Thoracic aorta (tissue), 2 donors: Measurements from ENCODE around the gene WBP2. TPM values are rescaled to one million over a fixed set of nuclear protein-coding genes. Genes with fewer than 3 reads are reported as not detected.

Experiments
- ATAC-seq: fragments of 150-250 bp; one replicate; pipeline ENCODE4 v1.8.0; 2017; ENCODE audit warnings: low read depth; ENCODE audit not compliant: insufficient number of reproducible peaks, low FRiP score
- DNase-seq: peaks from one replicate; pipeline ENCODE4 v3.0.0-alpha.2; 2020; ENCODE audit warnings: low spot score
- H3K27ac ChIP-seq, 2 donors: fragments of 200-600 bp; sonication (generic); 1 replicate in 1 of 2; 2 replicates in 1 of 2; pipeline ENCODE4 v1.5.1; 2016; ENCODE audit warnings: mild to moderate bottlenecking in 2 of 2, moderate library complexity in 2 of 2
- H3K27me3 ChIP-seq: fragments of 200-600 bp; sonication (generic); replicated peaks from 2 replicates; pipeline ENCODE4 v1.6.0; 2016; ENCODE audit warnings: mild to moderate bottlenecking; ENCODE audit not compliant: insufficient read depth
- H3K36me3 ChIP-seq: fragments of 200-600 bp; sonication (generic); one replicate; pipeline ENCODE4 v1.5.1; 2016
- H3K4me1 ChIP-seq, 2 donors: fragments of 200-600 bp; sonication (generic); 1 replicate in 1 of 2; 2 replicates in 1 of 2; pipeline versions ENCODE4 v1.5.1 to v1.6.0; 2016; ENCODE audit warnings: low read depth in 2 of 2, mild to moderate bottlenecking in 1 of 2; ENCODE audit not compliant: control insufficient read depth in 1 of 2
- H3K4me3 ChIP-seq: fragments of 200-600 bp; sonication (generic); 2 replicates; pipeline ENCODE4 v1.5.1; 2016; ENCODE audit warnings: mild to moderate bottlenecking
- H3K9me3 ChIP-seq: fragments of 200-600 bp; sonication (generic); 2 replicates; pipeline ENCODE4 v1.5.1; 2016
- total RNA-seq, 2 donors: library from RNA; depleted of rRNA; stranded (reverse); fragments of >200 nt; gene quantifications; one replicate each; pipeline versions ENCODE4 v1.1.0 to v1.2.3, GENCODE V29; 2016
- TF ChIP-seq, protein P1 (sequence below): fragments of 200-600 bp; sonication (generic); IDR thresholded peaks from one replicate; pipeline ENCODE4 v1.5.1; 2019; ENCODE audit warnings: antibody characterized with exemption

Gene WBP2
- total RNA-seq, 2 donors from 2014 or later = 55.8 to 83.1 TPM

DNA sequence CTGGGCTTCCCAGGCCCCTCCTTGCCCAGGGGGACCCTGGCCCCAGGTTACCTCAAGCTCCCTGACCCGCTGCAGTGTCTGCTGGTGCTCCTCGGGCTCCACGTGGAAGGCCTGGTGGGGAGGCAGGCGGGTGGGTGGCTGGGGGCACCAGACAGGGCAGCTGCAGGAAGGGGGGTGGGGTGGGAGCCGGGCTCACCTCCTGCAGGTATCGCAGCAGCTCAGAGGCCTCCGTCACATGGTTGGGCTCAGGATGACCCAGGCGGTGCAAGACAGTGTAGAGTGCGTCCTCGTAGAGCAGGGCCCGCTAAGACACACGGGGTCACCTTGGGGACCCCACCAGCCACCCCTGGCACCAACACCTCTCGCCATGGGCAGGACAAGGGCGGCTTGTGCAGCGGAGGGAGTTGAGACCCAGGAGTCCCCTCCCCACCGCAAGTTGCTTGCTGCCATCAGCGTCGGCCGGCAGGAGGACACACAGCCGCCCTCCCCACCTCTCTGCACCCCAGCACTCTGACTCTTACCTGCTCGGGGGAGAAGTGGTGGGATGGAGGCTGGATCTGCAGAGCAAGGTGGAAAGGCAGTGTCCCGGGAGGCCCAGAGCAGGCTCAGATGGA lies 12.1 kb downstream of the WBP2 start:
- Histone ChIP-seq H3K4me1 (peaks cover 15 to 27% of the 10 kb centered on the region in 2 donors), H3K4me3 (peak overlapping the region; percentile 62), H3K9me3 (no peaks in the 10 kb centered on the region), H3K27me3 (no peaks in the 10 kb centered on the region), H3K36me3 (peaks cover 26% of the 10 kb centered on the region), H3K27ac (no peak overlapping the region)
- ATAC-seq = no peak
- TF ChIP-seq, protein P1, sequence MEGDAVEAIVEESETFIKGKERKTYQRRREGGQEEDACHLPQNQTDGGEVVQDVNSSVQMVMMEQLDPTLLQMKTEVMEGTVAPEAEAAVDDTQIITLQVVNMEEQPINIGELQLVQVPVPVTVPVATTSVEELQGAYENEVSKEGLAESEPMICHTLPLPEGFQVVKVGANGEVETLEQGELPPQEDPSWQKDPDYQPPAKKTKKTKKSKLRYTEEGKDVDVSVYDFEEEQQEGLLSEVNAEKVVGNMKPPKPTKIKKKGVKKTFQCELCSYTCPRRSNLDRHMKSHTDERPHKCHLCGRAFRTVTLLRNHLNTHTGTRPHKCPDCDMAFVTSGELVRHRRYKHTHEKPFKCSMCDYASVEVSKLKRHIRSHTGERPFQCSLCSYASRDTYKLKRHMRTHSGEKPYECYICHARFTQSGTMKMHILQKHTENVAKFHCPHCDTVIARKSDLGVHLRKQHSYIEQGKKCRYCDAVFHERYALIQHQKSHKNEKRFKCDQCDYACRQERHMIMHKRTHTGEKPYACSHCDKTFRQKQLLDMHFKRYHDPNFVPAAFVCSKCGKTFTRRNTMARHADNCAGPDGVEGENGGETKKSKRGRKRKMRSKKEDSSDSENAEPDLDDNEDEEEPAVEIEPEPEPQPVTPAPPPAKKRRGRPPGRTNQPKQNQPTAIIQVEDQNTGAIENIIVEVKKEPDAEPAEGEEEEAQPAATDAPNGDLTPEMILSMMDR = no peak
- DNase-seq = no peak

DNA sequence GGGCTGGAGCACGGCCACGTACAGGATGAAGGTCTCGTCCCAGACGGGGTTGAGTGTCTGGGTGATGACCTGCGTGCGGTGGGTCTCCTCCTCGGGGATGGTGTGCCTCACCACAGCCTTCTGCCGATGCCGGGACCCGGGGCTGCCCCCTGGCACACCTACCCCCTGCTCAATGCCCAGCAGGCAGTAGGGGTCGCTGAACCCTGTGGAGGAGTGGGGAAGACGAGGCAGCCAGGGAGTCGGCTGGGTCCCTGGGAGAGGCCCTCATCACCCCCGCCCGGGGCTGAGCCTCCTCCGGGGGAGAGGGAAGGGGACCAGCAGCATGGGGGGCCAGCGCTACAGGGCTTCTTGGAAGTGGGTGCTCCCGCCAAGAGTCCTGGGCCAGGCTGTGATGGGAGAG lies 12.7 kb downstream of the WBP2 start:
- H3K9me3 ChIP-seq = no peaks in the 10 kb centered on the region
- peaks cover 15 to 27% of the 10 kb centered on the region in 2 donors for H3K4me1 ChIP-seq
- ATAC-seq (no peak), DNase-seq (no peak)
- H3K27me3 ChIP-seq = no peaks in the 10 kb centered on the region
- TF ChIP-seq, protein P1 = no peak
- H3K27ac ChIP-seq = no peak overlapping the region
- no peak overlapping the region for H3K4me3 ChIP-seq
- peaks cover 20% of the 10 kb centered on the region for H3K36me3 ChIP-seq

DNA sequence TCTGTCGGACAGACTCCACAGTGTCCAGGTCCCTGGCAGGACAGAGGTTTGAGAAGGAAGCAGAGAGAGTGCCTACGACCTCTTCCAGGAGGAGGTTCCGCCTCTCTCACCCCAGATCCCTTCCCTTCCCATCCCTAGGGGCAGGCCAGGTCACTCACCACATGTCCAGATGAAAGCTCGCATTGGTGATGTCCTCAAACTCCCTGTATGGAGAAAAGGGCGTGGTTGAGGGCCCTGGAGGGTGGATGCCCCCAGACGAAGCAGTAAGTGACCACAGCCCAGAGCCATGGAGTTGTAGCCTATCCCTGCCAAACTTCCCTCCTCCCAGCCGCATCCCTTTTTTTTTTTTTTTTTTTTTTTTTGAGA lies 14.4 kb downstream of the WBP2 start:
- TF ChIP-seq, protein P1 = no peak
- no peak for DNase-seq
- Histone ChIP-seq H3K9me3 (no peaks in the 10 kb centered on the region), H3K27me3 (no peaks in the 10 kb centered on the region), H3K36me3 (peaks cover 4% of the 10 kb centered on the region), H3K27ac (no peak overlapping the region), H3K4me1 (peaks cover 10 to 11% of the 10 kb centered on the region in 2 donors), H3K4me3 (no peak overlapping the region)
- no peak for ATAC-seq

DNA sequence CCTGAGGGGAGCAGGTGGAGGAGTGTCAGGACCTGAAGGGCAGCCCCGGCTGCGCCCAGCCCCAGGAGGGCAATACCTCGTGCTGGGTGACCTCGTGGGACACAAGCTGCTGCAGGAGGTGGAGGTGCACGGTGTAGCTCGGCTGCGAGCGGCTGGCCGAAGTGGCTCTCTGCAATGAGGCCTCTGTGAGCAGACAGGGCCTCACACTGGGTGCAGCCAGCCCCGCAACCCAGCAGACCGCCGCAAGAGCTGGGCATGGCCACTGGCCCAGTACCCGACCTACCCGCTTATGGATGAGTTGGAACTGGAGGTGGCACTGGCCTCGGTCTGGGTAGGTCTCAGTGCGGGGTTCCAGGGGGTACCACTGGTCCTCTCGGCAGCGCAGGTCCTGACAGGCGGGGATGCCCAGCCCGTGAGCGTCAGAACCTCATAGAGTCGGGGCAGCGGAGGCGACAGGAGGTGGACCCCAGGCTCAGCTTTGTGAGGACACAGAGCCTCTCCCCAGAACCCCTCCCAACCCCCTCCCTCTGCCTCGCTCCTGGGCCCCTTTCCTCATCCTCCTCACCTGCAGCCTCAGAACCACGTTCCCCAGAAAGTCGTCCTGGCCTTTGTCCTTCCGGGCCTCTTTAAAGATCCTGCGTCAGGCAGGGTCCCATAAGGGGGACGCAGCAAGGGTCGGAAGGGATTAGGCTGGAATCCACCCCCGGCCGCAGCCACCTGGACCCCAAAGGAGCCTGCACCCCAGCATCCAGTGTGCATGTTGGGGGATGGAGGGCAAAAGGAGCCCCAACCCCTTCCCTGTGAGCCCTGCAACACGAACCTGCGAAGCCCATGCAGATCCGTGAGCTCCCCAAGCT lies 15.0 kb downstream of the WBP2 start:
- ATAC-seq = no peak
- Histone ChIP-seq H3K4me3 (no peak overlapping the region), H3K27me3 (no peaks in the 10 kb centered on the region), H3K4me1 (peaks cover 5 to 9% of the 10 kb centered on the region in 2 donors), H3K27ac (no peak overlapping the region), H3K9me3 (no peaks in the 10 kb centered on the region), H3K36me3 (peaks cover 4% of the 10 kb centered on the region)
- TF ChIP-seq, protein P1 = no peak
- DNase-seq = no peak

DNA sequence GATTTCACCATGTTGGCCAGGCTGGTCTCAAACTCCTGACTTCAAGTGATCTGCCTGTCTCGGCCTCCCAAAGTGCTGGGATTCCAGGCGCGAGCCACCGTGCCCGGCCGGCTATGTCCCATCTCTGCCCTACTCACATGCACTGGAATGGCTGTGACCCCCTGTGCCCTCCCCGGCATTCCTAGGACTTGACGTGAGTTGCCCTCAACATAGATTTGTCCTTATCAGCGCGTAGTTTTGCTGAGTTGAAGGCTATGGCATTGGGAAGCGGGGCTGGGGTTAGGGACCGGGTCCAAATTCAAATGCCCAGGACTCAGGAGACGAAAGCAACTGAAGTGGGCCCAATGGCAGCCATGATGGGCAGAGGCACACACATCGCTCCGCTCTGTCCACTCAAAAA lies 16.7 kb downstream of the WBP2 start:
- Histone ChIP-seq H3K4me1 (peaks cover 0 to 6% of the 10 kb centered on the region in 2 donors), H3K4me3 (no peak overlapping the region), H3K36me3 (peaks cover 9% of the 10 kb centered on the region), H3K27me3 (no peaks in the 10 kb centered on the region), H3K9me3 (no peaks in the 10 kb centered on the region), H3K27ac (no peak overlapping the region)
- TF ChIP-seq, protein P1 = no peak
- DNase-seq (no peak), ATAC-seq (no peak)
